Smooth muscle cell (in vitro differentiated cells): ENCODE measurements around the gene CIROP. TPM values are rescaled to one million over a fixed set of nuclear protein-coding genes. Genes with fewer than 3 reads are reported as not detected.
A peak's percentile ranks its signal among the peaks of the same experiment; 100 is the strongest.

Experiments used
- DNase-seq: peaks from one replicate; lab custom pipeline; 2025; ENCODE audit not compliant: unreplicated experiment; lab: John Stamatoyannopoulos, UW
- H2AFZ ChIP-seq: fragments of 200-600 bp; sonication (generic); 2 replicates; pipeline ENCODE4 v1.6.0; 2016; ENCODE audit warnings: antibody characterized with exemption, low read depth, mild to moderate bottlenecking
- H3F3A ChIP-seq: fragments of 200-600 bp; sonication (generic); 2 replicates; pipeline ENCODE4 v1.6.0; 2017; ENCODE audit warnings: antibody characterized with exemption, low read depth
- H3K27ac ChIP-seq: fragments of 200-600 bp; sonication (generic); 2 replicates; pipeline ENCODE4 v1.5.1; 2016; ENCODE audit warnings: low read depth, mild to moderate bottlenecking
- H3K27me3 ChIP-seq: fragments of 200-600 bp; sonication (generic); 2 replicates; pipeline ENCODE4 v1.6.1; 2016; ENCODE audit warnings: low read depth, mild to moderate bottlenecking
- H3K36me3 ChIP-seq: fragments of 200-600 bp; sonication (generic); 2 replicates; pipeline ENCODE4 v1.5.1; 2016; ENCODE audit warnings: low read depth
- H3K4me1 ChIP-seq: fragments of 200-600 bp; sonication (generic); 2 replicates; pipeline ENCODE4 v1.5.1; 2016; ENCODE audit warnings: low read depth
- H3K4me2 ChIP-seq: fragments of 200-600 bp; sonication (generic); 2 replicates; pipeline ENCODE4 v1.6.0; 2016; ENCODE audit warnings: mild to moderate bottlenecking
- H3K4me3 ChIP-seq: fragments of 200-600 bp; sonication (generic); 2 replicates; pipeline ENCODE4 v1.5.1; 2016; ENCODE audit warnings: mild to moderate bottlenecking
- H3K79me2 ChIP-seq: fragments of 200-600 bp; sonication (generic); 2 replicates; pipeline ENCODE4 v1.6.0; 2016; ENCODE audit warnings: low read depth, mild to moderate bottlenecking
- H3K9ac ChIP-seq: fragments of 200-600 bp; sonication (generic); 2 replicates; pipeline ENCODE4 v1.6.0; 2016; ENCODE audit warnings: low read depth
- H3K9me3 ChIP-seq: fragments of 200-600 bp; sonication (generic); replicated peaks from 2 replicates; pipeline ENCODE4 v1.5.1; 2016; ENCODE audit warnings: low read depth
- H4K20me1 ChIP-seq: fragments of 200-600 bp; sonication (generic); 2 replicates; pipeline ENCODE4 v1.6.0; 2016; ENCODE audit warnings: low read depth
- CTCF ChIP-seq: fragments of 200-600 bp; sonication (generic); IDR thresholded peaks from 2 replicates; pipeline ENCODE4 v1.5.1; 2017; ENCODE audit warnings: borderline replicate concordance, mild to moderate bottlenecking, antibody characterized with exemption; ENCODE audit not compliant: insufficient read depth, poor library complexity, severe bottlenecking
- WGBS: methylation state at CpG from one replicate; pipeline ENCODE4 v1.1.7; 2016; ENCODE audit warnings: low lambda C conversion rate; 5-methylcytosine and 5-hydroxymethylcytosine counted together
- polyA plus RNA-seq: library from polyadenylated mRNA; unstranded; fragments of >200 nt; fragmentation: Nextera tagmentation; extraction: Ambion mirVana; gene quantifications from 2 replicates; pipeline ENCODE4 v1.2.1, GENCODE V29; 2016
- total RNA-seq: library from RNA; depleted of rRNA; stranded (reverse); fragments of >200 nt; gene quantifications from 2 replicates; pipeline ENCODE4 v1.2.3, GENCODE V29; 2014

The CIROP gene
- total and polyA plus RNA-seq, 2 experiments from 2014 or later: not detected

DNA sequence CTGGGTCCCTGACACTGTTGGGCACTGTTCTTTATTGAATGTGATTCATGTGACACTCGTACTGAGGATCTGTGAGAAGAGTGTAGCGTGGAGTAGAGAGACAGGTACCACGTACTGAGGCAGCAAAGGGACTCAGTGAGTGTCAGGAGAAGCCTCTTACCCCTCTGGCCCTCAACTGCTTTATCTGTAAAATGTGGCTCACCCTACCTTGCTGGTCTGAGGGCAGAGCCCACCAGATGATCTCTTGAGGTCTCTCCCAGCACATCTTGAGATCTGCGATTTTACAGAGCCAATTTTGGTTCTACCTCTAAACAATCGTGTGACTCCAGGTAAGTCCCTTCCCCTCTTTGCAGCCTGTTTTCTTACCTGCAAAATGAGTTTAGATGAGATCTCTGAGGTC, 11.1 kb upstream of the CIROP start:
- Histone ChIP-seq H3K4me3 (no peak overlapping the region), H3F3A (no peaks in the 10 kb centered on the region), H4K20me1 (no peaks in the 10 kb centered on the region), H3K4me1 (peaks cover 16% of the 10 kb centered on the region), H3K36me3 (no peaks in the 10 kb centered on the region), H2AFZ (no peak overlapping the region), H3K4me2 (no peak overlapping the region), H3K27ac (peak overlapping the region; percentile 79), H3K27me3 (peaks cover 5% of the 10 kb centered on the region), H3K9ac (peak overlapping the region; percentile 72), H3K9me3 (no peaks in the 10 kb centered on the region), H3K79me2 (no peaks in the 10 kb centered on the region)
- no peak for DNase-seq
- TF ChIP-seq CTCF: no peak
- 82% methylated on average over 5 of the region's 5 CpGs for WGBS

GRCh38 chr14:23115039-23115731, 10.4 kb upstream of the CIROP start:
- Histone ChIP-seq H2AFZ (no peak overlapping the region), H3K4me3 (no peak overlapping the region)

DNA sequence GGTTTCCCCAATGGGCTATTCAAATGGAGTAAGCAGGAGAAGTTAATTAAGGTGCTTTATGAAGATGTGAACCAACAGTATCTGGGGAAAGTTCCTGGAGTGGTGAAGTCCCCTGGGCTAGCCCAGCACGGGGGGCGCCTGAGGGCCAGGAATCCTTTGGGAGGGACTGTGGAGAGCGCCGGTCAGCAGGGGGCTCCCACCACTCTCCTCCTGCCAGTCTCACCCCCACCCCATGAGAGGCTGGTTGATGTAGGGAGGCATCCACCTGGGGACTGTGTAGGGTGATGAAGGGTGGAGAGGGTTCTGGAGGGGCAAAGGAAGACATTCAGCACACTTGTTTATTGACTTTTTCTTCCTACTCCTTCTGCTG, 9.9 kb upstream of the CIROP start:
- Histone ChIP-seq H3F3A (no peaks in the 10 kb centered on the region), H4K20me1 (no peaks in the 10 kb centered on the region), H3K4me2 (peak overlapping the region; percentile 57), H3K9me3 (no peaks in the 10 kb centered on the region), H2AFZ (no peak overlapping the region), H3K9ac (no peak overlapping the region), H3K4me1 (peaks cover 16% of the 10 kb centered on the region), H3K4me3 (no peak overlapping the region), H3K79me2 (no peaks in the 10 kb centered on the region), H3K27me3 (peaks cover 18% of the 10 kb centered on the region), H3K36me3 (no peaks in the 10 kb centered on the region), H3K27ac (peak overlapping the region; percentile 68)
- 82% methylated on average over 4 of the region's 4 CpGs for WGBS
- TF ChIP-seq CTCF: peak; percentile 3
- DNase-seq: no peak

More at GRCh38 chr14:23115039-23115731, 10.4 kb upstream of the CIROP start:
- no peaks in the 10 kb centered on the region for H4K20me1 ChIP-seq
- no peak for DNase-seq
- H3K27me3 ChIP-seq: peaks cover 12% of the 10 kb centered on the region
- TF ChIP-seq CTCF: no peak
- no peaks in the 10 kb centered on the region for H3K36me3 ChIP-seq
- H3K9me3 ChIP-seq: no peaks in the 10 kb centered on the region
- WGBS: 48% methylated on average over 10 of the region's 10 CpGs
- H3K9ac ChIP-seq: peak overlapping the region; percentile 72
- no peaks in the 10 kb centered on the region for H3K79me2 ChIP-seq
- peaks cover 16% of the 10 kb centered on the region for H3K4me1 ChIP-seq
- H3K4me2 ChIP-seq: peak overlapping the region; percentile 57
- H3F3A ChIP-seq: no peaks in the 10 kb centered on the region
- H3K27ac ChIP-seq: peak overlapping the region; percentile 79

GRCh38 chr14:23114120-23114458, 9.3 kb upstream of the CIROP start:
- WGBS: 82% methylated on average over 5 of the region's 5 CpGs
- Histone ChIP-seq H3F3A (no peaks in the 10 kb centered on the region), H3K27me3 (peaks cover 18% of the 10 kb centered on the region), H3K27ac (no peak overlapping the region), H3K4me2 (no peak overlapping the region), H3K9ac (no peak overlapping the region), H3K4me3 (no peak overlapping the region), H2AFZ (no peak overlapping the region), H3K9me3 (no peaks in the 10 kb centered on the region), H3K36me3 (no peaks in the 10 kb centered on the region), H3K79me2 (no peaks in the 10 kb centered on the region), H3K4me1 (peaks cover 16% of the 10 kb centered on the region), H4K20me1 (no peaks in the 10 kb centered on the region)
- no peak for DNase-seq
- TF ChIP-seq CTCF: no peak
